Mammary epithelial cell (primary cell): Measurements from ENCODE around the gene MSRB1.

Source experiments
- EZH2 ChIP-seq: IDR thresholded peaks from 2 replicates; pipeline ENCODE4 v1.6.1; 2012; ENCODE audit warnings: low read length, inconsistent platforms, borderline replicate concordance
- TF ChIP-seq, protein P1 (sequence below), 2 donors: IDR thresholded peaks in 1 of 2; conservative IDR thresholded peaks in 1 of 2; 2 replicates each; pipeline ENCODE4 v1.5.1; 2011 to 2012; ENCODE audit warnings: inconsistent platforms in 2 of 2, low read length in 2 of 2, mild to moderate bottlenecking in 2 of 2, control low read depth in 1 of 2, low read depth in 1 of 2; ENCODE audit not compliant: insufficient read depth in 1 of 2; ENCODE audit errors: extremely low read depth in 1 of 2

GRCh38 chr16:1971796-1972489 lies 28.9 kb upstream of the MSRB1 start, which contains the start of gene TBL3:
- no peak for TF ChIP-seq EZH2
- TF ChIP-seq, protein P1, sequence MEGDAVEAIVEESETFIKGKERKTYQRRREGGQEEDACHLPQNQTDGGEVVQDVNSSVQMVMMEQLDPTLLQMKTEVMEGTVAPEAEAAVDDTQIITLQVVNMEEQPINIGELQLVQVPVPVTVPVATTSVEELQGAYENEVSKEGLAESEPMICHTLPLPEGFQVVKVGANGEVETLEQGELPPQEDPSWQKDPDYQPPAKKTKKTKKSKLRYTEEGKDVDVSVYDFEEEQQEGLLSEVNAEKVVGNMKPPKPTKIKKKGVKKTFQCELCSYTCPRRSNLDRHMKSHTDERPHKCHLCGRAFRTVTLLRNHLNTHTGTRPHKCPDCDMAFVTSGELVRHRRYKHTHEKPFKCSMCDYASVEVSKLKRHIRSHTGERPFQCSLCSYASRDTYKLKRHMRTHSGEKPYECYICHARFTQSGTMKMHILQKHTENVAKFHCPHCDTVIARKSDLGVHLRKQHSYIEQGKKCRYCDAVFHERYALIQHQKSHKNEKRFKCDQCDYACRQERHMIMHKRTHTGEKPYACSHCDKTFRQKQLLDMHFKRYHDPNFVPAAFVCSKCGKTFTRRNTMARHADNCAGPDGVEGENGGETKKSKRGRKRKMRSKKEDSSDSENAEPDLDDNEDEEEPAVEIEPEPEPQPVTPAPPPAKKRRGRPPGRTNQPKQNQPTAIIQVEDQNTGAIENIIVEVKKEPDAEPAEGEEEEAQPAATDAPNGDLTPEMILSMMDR (conservative IDR thresholded peaks at IDR 0.05 in 1 of 2, IDR thresholded peaks at IDR 0.05 in 1 of 2; ENCODE audit: extremely low read depth in 1 of 2, insufficient read depth in 1 of 2, low read depth in 1 of 2, low read length in 2 of 2) = no peak
